GM18861 (cell line): Measurements from ENCODE around the gene CAMKK2.
"Not testable (repeated sequence)": the region's sequence is repeated elsewhere in the genome, so short reads cannot be mapped to it uniquely, and the experiment has no call there.

Experiments
- ATAC-seq: cut with Tn5 transposase; IDR thresholded peaks from one replicate; pipeline ENCODE4 v1.9.1; 2021; ENCODE audit not compliant: unreplicated experiment

The CAMKK2 gene

DNA sequence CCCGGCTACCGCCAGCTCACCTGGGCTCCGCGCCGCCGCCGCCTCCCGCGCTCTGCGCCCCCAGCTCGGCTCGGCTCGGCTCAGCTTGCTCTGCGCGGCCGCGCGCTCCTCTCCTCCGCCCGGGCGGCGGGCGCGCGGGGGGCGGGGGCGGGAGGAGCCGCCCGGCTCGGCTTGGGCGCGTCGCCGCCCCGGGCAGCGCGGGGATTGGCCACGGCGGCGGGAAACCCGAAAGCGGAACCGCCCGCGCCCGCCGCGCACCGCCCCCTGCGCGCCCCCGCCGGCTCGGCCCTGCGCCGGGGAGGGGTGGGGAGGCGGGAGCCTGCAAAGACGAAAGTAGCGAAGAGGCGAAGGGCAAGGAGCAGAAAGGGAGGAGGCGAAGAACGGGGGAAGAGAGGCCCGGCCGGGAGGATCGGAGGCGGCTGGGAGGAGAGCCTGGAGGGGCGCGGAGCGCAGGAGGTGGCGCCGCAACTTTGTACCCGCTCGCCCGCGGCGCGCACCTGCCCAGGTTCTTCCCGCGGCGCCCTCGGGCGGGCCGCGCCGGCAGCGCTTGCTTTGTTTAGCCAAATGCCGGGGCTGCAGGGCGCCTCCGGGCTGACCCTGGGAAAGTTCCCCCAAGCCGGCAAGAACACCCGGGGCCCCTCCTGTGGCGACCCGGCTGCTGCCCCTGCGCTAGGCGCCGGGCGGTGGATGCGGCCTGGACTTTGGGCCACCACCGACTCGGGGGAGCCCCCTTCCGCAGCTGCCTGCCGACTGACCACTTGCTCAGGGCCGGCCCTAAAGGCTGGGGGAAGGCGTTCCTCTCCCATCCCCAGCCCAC lies at the start of gene CAMKK2:
CAMKK2 (minus strand) TSS at position 92 of the 817 bp plus-strand sequence. CDS start 22,183 bp downstream, outside the sequence.
- ATAC-seq = peak; percentile 46

- no peak for ATAC-seq
Observed at GRCh38 chr12:121345151-121345815, 48.8 kb upstream of the CAMKK2 start.

- ATAC-seq = no peak
Observed at GRCh38 chr12:121344506-121344905, 48.0 kb upstream of the CAMKK2 start.

DNA sequence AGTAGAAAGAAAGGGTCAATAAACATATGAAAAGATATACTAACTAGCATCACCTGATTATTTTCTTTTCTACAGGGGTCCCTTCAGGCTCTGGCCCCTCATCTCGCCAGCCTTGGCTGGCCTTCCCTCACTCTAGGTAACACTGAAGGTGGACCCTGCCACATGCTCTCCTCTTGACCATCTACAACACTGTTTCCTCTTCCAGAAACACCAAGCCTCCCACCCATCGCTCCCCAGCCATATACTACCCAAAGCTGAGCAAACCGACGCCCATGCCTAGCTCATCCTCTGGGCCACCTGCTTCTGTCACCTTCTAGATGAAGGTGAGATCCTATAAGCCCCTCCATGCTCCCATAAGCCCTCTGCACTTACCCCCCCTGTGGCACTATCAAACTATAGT lies 40.9 kb upstream of the CAMKK2 start:
- no peak for ATAC-seq

DNA sequence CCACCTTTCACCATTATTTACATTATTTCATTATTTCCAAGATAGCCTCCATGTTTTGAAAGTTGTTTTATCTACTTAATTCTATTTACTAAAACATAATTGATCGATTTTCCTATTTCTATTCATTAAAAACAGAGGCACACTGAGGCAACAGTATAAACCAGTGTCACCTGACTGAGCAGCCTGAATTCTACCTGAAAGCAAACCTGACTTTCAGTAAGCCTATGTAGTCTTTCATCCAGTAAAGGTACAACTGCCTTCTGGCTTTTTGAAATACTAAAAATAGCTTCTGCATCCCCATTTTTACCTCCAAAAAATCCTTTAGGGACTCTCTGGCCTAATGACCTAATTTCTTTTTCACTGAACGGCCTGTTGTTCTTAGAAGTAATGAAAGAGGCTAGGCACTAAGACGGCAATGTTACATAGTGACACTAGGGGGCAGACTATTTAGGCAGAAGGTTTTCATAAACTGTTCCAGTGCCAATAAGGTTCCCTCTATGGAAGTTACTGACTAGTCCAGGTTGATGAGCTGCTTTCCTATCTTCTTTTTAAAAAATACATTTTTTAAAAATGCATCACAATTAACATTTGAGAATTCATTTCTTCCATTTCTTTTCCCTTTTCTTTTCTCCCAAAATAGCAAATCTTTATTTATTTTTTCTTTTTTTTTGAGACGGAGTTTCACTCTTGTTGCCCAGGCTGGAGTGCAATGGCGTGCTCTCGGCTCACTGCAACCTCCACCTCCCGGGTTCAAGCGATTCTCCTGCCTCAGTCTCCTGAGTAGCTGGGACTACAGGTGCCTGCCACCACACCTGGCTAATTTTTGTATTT lies 38.2 kb upstream of the CAMKK2 start:
- no peak for ATAC-seq

DNA sequence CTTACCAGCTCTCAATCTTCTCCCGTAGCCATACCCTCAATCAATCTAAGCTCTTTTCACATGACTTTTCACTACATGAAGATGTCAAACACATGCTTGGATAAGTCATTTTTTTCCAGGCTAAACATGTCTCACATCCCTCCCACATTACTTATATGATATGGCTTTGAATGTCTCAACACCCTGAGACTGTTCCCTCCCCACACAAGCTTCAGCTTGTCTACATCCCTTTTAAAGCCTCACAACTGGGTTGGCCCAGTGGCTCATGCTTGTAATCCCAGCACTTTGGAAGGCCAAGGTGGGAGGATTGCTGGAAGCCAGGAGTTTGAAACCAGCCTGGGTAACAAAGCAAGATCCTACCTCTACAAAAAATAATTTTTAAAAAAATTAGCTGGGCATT lies 37.2 kb upstream of the CAMKK2 start:
- no peak for ATAC-seq

DNA sequence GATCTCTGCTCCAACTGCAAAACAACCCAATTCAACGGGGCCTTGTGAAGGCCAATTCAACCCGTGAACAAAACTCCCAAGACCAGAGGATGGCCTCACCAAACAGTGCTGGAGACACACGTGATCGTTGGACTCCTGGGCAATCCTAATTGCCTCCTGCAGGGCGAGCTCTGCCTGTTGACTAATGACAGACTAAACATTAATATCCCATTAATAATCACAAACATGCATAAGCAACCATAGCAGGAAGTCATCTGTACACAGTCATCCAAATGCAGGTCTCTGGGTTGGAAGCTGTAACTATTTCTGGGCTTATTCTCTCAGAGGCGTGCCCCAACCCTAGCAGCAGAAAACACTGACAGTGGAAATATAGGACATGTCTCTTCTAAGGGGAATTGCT lies 34.7 kb upstream of the CAMKK2 start:
- ATAC-seq = no peak

DNA sequence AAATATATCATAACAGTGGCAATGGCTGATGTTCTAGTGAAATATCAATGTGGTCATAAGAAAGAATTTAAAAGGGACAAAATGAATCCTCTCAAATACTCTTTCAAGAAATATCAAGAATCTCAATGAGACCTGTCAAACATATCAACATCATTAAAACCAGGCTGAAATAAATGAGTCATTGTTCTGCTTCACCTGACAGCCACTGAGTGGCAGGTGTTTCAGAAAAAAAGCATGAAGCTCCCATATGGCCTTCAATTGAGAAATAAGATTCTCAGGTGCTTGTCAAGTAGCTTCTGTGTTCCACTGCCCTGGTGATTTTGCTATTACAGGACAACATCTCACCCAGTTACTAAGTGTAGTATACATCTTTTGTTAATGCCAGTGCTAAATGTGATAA lies 34.2 kb upstream of the CAMKK2 start:
- no peak for ATAC-seq

DNA sequence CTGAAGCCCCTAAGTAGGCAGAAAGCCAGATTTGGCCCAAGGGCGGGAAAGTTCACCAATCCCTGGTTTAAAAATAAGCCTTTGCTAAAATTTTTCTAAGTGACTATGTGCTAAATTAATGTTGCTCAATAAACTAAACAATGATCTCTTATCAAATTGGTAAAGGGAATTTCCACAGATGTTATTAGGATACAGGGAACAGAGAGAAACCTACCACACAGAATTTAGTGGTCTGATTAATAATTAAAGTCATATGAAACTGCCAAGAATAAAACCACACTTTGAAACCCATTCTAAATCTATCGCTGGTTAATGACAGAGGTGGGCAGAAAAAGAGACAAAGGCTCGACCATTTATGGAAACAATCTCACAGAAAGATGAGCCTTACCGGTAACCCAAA lies 33.7 kb upstream of the CAMKK2 start:
- ATAC-seq = no peak

GRCh38 chr12:121328620-121329019 lies 32.1 kb upstream of the CAMKK2 start:
- no peak for ATAC-seq

DNA sequence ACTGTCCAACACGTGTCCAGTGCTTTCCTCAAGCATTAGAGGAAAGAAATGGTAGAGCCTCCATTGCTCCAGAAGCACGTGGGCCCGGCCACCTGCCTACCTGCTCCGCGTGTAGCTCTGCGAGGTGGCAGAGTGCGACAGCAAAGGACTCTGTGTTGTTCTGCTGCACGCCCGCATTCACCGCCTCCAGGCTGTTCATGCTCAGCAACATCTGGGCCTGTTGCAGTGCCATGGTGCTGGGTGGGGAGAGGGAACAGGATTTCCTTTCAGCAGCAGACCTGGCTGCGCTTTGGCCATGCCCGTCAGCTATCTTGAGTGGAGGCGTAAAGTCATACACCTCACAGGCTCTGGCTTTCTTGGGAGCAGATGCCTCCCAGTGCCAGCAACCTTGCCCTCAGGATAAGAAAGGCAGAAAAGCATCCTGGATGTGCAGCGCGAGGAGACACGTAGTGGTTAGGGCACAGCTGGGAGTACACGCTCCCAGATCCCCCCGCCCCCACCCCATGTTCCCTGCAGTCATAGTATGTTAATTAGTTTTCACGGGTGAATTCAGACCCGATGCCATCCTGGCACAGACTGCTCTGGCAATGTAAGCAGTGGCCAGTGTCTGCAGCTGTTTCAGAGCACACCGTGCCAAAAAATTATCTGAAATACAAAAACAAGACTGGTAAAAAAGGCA lies 30.6 kb upstream of the CAMKK2 start:
- no peak for ATAC-seq

DNA sequence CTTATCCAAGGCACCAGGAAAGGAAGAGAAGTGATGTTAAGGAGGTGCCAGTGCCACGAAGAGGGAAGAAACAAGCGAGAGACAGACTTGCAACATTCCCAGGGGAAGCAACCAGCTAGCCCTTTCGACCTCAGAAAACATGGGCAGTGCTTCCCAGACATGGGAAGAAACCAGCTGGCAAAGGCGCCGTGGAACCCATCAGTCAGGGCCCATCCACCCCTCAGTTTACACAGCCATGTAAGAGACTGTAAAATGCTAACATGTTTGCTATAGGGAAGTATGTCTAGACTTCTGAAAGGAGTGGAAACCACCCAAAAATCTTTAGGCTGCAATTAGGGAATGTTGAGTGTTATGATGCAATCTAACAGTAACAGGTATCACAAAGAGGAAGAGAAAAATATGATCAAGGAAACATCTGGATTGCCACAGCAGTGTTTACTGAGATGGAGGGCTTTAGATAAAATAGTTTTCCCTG lies 29.4 kb upstream of the CAMKK2 start:
- ATAC-seq = no peak

GRCh38 chr12:121323908-121324307 lies 27.4 kb upstream of the CAMKK2 start:
- ATAC-seq = no peak

DNA sequence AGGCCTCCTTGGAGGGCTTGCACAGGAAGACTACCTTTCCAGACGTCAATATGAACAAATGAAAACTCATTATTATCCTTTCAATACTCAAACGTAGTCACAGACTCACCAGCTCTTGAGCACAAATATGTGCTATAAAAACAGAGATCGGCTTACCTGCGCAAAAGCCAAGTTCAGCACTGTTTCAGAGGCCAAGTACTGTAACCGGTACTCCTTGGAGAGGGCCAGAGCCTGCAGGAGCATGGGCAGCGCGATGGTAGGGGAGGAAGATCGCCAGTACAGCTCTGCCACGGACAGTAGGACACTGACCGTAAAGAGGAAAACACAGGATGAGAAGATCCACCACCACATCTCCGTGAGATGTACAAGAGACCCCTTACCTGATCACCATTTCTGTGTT lies 21.6 kb upstream of the CAMKK2 start:
- ATAC-seq = no peak

DNA sequence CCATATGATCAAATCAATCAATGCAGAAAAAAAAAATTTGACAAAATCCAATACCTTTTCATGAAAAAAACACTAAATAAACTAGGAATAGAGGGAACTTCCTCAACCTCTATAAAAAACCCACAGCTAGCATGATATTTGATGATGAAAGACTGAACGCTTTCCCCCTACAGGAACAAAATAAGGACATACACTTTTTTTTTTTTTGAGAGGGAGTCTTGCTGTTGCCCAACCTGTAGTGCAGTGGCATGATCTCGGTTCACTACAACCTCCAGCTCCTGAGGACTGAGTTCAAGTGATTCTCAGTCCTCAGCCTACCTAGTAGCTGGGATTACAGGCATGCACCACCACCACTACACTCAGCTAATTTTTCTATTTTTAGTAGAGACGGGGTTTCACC lies 17.9 kb upstream of the CAMKK2 start:
- ATAC-seq = no peak

DNA sequence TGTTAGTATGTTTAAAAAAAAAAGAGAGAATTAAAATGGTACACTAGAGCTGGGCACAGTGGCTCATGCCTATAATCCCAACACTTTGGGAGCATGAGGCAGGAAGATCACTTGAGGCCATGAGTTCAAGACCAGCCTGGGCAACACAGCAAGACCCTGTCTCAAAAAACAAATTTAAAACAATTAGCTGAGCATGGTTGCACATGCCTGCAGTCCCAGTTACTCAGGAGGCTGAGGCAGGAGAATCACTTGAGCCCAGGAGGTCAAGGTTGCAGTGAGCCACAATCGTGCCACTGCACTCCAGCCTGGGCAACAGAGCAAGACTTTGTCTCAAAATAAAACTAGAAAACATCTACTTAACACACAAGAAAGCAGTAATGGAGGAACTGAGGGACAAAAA lies 13.7 kb upstream of the CAMKK2 start:
- not testable (repeated sequence) for ATAC-seq

- not testable (repeated sequence) for ATAC-seq
Observed at GRCh38 chr12:121307397-121307796, 10.9 kb upstream of the CAMKK2 start.

GRCh38 chr12:121304306-121304705 lies 7.8 kb upstream of the CAMKK2 start:
- no peak for ATAC-seq

GRCh38 chr12:121301876-121302275 lies 5.4 kb upstream of the CAMKK2 start:
- ATAC-seq = no peak

DNA sequence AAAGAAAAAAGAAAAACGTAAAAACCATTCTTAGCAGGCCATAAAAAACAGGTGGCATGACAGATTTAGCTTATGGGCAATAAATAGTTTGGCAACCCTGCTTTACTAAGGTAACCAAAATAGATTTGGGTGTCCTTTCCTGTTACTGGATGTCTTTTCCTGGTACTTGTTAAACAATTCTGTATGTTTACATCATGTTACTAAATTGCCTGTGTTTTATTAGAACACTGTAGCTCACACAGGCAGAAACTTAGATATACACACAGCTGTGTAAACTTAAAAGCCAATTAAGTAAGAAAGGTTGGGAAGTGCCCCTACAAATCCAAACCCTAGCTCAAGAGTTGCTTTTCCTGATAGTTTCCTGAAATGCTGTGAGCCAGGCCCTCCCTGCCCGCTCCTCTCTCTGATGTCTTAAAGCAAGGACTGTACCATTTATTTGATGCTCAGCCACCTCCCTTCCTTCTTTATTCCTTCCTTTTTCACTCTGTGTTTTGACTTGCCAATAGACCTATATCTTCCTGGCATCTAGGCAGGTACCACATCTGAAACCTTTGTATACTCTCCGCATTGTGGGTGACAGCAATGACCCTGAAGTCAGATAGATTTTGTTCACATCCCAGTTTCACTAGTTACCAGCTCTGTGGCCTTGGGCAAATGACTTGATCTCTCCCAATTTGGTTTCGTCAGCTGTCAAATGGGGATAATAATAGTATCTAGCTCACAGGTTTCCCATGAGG lies 3.7 kb upstream of the CAMKK2 start:
- ATAC-seq = no peak
